ENCODE measurements around the gene ATP11A. TPM values are rescaled to one million over a fixed set of nuclear protein-coding genes. Genes with fewer than 3 reads are reported as not detected.

ATP11A gene
- total RNA-seq, 2 donors from 2014 or later = 10.9 to 89.3 TPM

GRCh38 chr13:112845511-112846144 is 155.8 kb downstream of the ATP11A start:
- Histone ChIP-seq H3K36me3 (no peaks in the 10 kb centered on the region), H3K9me3 (no peaks in the 10 kb centered on the region), H3K27ac (no peak overlapping the region), H3K4me1 (replicated peaks) (no peaks in the 10 kb centered on the region), H3K27me3 (replicated peaks; ENCODE audit: insufficient read depth) (no peaks in the 10 kb centered on the region), H3K4me3 (no peak overlapping the region)
- TF ChIP-seq CTCF (IDR thresholded peaks at IDR 0.05) (no peak), POLR2AphosphoS5 (IDR thresholded peaks at IDR 0.05) (no peak), POLR2A (IDR thresholded peaks at IDR 0.05) (no peak)
- intact Hi-C loops (cut with DNase I) = no loop called here
- WGBS = 91% methylated on average over 23 of the region's 23 CpGs
- DNase-seq (ENCODE audit: low spot score) = no peak

- intact Hi-C loops (cut with DNase I) = no loop called here
- H3K9me3 ChIP-seq = no peaks in the 10 kb centered on the region
- no peak for DNase-seq (ENCODE audit: low spot score)
- no peaks in the 10 kb centered on the region for H3K36me3 ChIP-seq
- no peak overlapping the region for H3K4me3 ChIP-seq
- 89% methylated on average over 22 of the region's 23 CpGs for WGBS
- no peaks in the 10 kb centered on the region for H3K4me1 ChIP-seq (replicated peaks)
- H3K27ac ChIP-seq = no peak overlapping the region
- no peaks in the 10 kb centered on the region for H3K27me3 ChIP-seq (replicated peaks; ENCODE audit: insufficient read depth)
- no peak for TF ChIP-seq POLR2AphosphoS5 (IDR thresholded peaks at IDR 0.05)
- no peak for TF ChIP-seq CTCF (IDR thresholded peaks at IDR 0.05)
- TF ChIP-seq POLR2A (IDR thresholded peaks at IDR 0.05) = no peak
Measured at GRCh38 chr13:112846411-112847115, 156.7 kb downstream of the ATP11A start.

- Histone ChIP-seq H3K27me3 (replicated peaks; ENCODE audit: insufficient read depth) (no peaks in the 10 kb centered on the region), H3K4me1 (replicated peaks) (no peaks in the 10 kb centered on the region), H3K27ac (no peak overlapping the region), H3K9me3 (no peaks in the 10 kb centered on the region), H3K4me3 (no peak overlapping the region), H3K36me3 (no peaks in the 10 kb centered on the region)
- intact Hi-C loops (cut with DNase I) = no loop called here
- 61% methylated on average over 6 of the region's 6 CpGs for WGBS
- no peak for DNase-seq (ENCODE audit: low spot score)
- TF ChIP-seq POLR2AphosphoS5 (IDR thresholded peaks at IDR 0.05) (no peak), CTCF (IDR thresholded peaks at IDR 0.05) (no peak), POLR2A (IDR thresholded peaks at IDR 0.05) (no peak)
Measured at GRCh38 chr13:112849500-112849899, 159.7 kb downstream of the ATP11A start.

- DNase-seq (ENCODE audit: low spot score) = no peak
- no peak overlapping the region for H3K4me3 ChIP-seq
- intact Hi-C loops (cut with DNase I) = no loop called here
- H3K27ac ChIP-seq = no peak overlapping the region
- no peaks in the 10 kb centered on the region for H3K4me1 ChIP-seq (replicated peaks)
- whole genome bisulfite sequencing = 94% methylated on average over 6 of the region's 6 CpGs
- no peaks in the 10 kb centered on the region for H3K9me3 ChIP-seq
- no peak for TF ChIP-seq POLR2AphosphoS5 (IDR thresholded peaks at IDR 0.05)
- TF ChIP-seq POLR2A (IDR thresholded peaks at IDR 0.05) = no peak
- TF ChIP-seq CTCF (IDR thresholded peaks at IDR 0.05) = no peak
- no peaks in the 10 kb centered on the region for H3K27me3 ChIP-seq (replicated peaks; ENCODE audit: insufficient read depth)
- H3K36me3 ChIP-seq = no peaks in the 10 kb centered on the region
Measured at GRCh38 chr13:112850273-112850672, 160.4 kb downstream of the ATP11A start.
